ENCODE results near the gene SELENOW. TPM values are rescaled to one million over a fixed set of nuclear protein-coding genes. Genes with fewer than 3 reads are reported as not detected.

The SELENOW gene
- total RNA-seq, 4 donors from 2014 or later: 1,363 to 1,667 (median 1,434) TPM

DNA sequence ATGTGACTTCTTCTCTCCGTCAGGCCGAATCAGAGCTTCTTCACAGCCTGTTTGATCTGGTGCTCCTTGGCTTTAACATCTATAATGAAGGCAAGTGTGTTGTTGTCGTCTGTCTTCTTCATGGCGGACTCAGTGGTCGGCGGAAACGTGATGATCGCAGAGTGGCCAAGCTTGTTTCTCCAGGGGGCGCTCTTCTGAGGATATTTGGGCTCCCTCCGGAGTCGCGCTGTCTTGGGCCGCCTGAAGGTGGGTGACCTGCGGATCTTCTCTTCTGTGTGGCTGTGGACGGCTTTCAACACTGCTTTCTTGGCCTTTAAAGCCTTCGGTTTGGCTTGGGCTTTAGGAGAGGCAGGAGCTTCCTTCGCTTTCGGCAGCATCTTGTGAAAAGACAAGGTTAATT, 16.0 kb downstream of the SELENOW start:
- no peaks in the 10 kb centered on the region for H3K36me3 ChIP-seq
- H3K27ac ChIP-seq (replicated peaks in 1 of 4): no peak overlapping the region
- 86% methylated on average over 18 of the region's 18 CpGs for WGBS
- H3K27me3 ChIP-seq: no peaks in the 10 kb centered on the region
- H3K4me1 ChIP-seq: peaks cover 0 to 9% (median 8%) of the 10 kb centered on the region in 4 donors
- H3K4me3 ChIP-seq: no peak overlapping the region
- H3K9me3 ChIP-seq: no peaks in the 10 kb centered on the region
- TF ChIP-seq POLR2AphosphoS5 (IDR thresholded peaks at IDR 0.05) (no peak), EP300 (IDR thresholded peaks at IDR 0.05) (no peak), POLR2A (IDR thresholded peaks at IDR 0.05; ENCODE audit: low read depth) (no peak)
- TF ChIP-seq, protein P1, sequence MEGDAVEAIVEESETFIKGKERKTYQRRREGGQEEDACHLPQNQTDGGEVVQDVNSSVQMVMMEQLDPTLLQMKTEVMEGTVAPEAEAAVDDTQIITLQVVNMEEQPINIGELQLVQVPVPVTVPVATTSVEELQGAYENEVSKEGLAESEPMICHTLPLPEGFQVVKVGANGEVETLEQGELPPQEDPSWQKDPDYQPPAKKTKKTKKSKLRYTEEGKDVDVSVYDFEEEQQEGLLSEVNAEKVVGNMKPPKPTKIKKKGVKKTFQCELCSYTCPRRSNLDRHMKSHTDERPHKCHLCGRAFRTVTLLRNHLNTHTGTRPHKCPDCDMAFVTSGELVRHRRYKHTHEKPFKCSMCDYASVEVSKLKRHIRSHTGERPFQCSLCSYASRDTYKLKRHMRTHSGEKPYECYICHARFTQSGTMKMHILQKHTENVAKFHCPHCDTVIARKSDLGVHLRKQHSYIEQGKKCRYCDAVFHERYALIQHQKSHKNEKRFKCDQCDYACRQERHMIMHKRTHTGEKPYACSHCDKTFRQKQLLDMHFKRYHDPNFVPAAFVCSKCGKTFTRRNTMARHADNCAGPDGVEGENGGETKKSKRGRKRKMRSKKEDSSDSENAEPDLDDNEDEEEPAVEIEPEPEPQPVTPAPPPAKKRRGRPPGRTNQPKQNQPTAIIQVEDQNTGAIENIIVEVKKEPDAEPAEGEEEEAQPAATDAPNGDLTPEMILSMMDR (IDR thresholded peaks at IDR 0.05): no peak
- intact Hi-C loops (cut with DNase I): no loop called here
- no peak for DNase-seq (ENCODE audit: extremely low spot score)

DNA sequence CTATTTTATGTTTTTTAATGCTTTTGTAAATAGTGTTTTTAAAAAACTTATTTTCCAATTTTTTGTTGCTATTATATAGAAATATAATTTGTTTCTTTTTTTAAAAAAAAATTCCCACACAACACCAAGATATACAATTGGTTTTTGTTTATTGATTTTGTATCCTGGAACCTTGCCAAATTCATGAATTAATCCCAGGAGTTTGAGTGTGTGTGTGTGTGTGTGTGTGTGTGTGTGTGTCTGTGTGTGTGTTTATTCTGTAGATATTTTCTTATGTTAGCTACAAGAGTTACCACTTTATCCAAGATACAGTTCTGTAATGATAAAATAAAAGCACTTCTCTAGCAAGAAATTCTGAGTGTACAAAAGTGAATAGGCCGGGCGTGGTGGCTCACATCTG, 18.3 kb downstream of the SELENOW start:
- intact Hi-C loops (cut with DNase I): no loop called here
- Histone ChIP-seq H3K36me3 (no peaks in the 10 kb centered on the region), H3K9me3 (peaks cover 0 to 5% (median 0%) of the 10 kb centered on the region in 4 donors), H3K4me3 (no peak overlapping the region), H3K4me1 (no peaks in the 10 kb centered on the region), H3K27ac (replicated peaks in 1 of 4) (no peak overlapping the region), H3K27me3 (no peaks in the 10 kb centered on the region)
- no peak for DNase-seq (ENCODE audit: extremely low spot score)
- TF ChIP-seq EP300 (IDR thresholded peaks at IDR 0.05) (no peak), POLR2AphosphoS5 (IDR thresholded peaks at IDR 0.05) (no peak), POLR2A (IDR thresholded peaks at IDR 0.05; ENCODE audit: low read depth) (no peak)
- TF ChIP-seq, protein P1 (IDR thresholded peaks at IDR 0.05): no peak
- WGBS: 89% methylated on average over 2 of the region's 2 CpGs

DNA sequence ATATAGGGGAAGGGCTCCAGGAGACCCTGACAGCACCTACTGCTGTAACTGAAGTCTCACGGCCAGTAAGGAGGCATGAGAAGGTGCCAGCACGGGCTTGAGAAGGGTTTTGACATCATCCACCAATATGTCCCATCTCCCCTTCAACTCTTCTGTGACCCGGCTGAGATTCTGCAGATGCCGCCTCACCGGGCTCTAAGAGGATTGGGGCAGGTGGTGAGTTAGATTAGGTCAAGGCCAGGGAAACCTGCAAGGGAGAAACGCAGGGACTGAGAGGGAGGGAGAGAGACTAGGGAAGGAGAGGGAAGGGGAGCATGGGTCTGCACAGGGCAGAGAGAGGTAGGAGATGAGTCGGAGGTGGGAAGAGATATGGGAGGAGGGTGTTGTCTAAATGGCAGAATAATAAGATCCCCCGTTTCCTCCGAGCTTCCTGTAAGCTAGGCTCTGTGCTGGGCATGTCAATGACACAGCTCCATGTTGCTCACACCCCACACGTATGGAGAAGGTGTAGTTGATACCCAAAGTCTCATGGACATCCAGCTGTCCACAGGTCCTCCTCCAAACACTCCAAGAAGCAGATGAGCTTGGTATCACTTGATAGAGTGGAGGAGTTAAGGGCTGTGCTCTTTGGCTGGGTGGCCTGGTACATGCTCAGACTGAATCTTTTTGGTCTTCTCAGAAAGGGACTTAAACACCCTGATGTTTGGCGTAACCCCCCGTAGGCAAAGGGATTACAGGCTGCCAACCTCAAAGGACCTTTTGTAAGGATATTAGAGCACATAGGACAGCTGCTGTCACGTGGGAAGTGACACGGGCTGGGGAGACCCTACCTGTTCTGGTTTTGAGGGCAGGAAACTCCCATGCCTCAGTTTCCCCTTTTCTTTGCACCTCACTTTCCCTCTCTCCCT, 19.7 kb downstream of the SELENOW start:
- WGBS: 67% methylated on average over 14 of the region's 14 CpGs
- DNase-seq (ENCODE audit: extremely low spot score): no peak
- Histone ChIP-seq H3K27ac (replicated peaks in 1 of 4) (no peak overlapping the region), H3K9me3 (peaks cover 0 to 5% (median 0%) of the 10 kb centered on the region in 4 donors), H3K27me3 (no peaks in the 10 kb centered on the region), H3K36me3 (no peaks in the 10 kb centered on the region), H3K4me3 (no peak overlapping the region), H3K4me1 (no peaks in the 10 kb centered on the region)
- TF ChIP-seq POLR2A (IDR thresholded peaks at IDR 0.05; ENCODE audit: low read depth) (no peak), EP300 (IDR thresholded peaks at IDR 0.05) (no peak), POLR2AphosphoS5 (IDR thresholded peaks at IDR 0.05) (no peak)
- TF ChIP-seq, protein P1 (IDR thresholded peaks at IDR 0.05): no peak
- intact Hi-C loops (cut with DNase I): no loop called here

DNA sequence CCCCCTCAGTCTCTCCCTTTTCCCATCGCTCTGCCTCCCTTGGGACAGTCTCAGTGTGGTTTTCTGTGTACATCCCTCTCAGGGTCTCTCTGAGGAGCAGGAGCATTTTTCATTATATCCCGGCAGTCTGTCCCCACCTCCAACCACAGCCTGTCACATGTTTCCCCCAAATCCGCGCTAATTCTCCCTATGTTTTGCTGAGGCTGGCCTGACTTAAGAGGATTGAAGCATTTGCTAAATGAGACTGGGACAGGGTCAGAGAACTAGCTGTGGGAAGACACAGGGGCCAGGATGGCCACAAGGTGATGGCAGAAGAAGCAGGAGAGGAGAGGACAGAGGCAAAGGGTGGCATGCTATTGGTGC, 20.4 kb downstream of the SELENOW start:
- Histone ChIP-seq H3K27ac (replicated peaks in 1 of 4) (no peak overlapping the region), H3K4me1 (no peaks in the 10 kb centered on the region), H3K9me3 (peaks cover 0 to 5% (median 0%) of the 10 kb centered on the region in 4 donors), H3K36me3 (no peaks in the 10 kb centered on the region), H3K4me3 (no peak overlapping the region), H3K27me3 (no peaks in the 10 kb centered on the region)
- intact Hi-C loops (cut with DNase I): no loop called here
- no peak for DNase-seq (ENCODE audit: extremely low spot score)
- TF ChIP-seq EP300 (IDR thresholded peaks at IDR 0.05) (no peak), POLR2A (IDR thresholded peaks at IDR 0.05; ENCODE audit: low read depth) (no peak), POLR2AphosphoS5 (IDR thresholded peaks at IDR 0.05) (no peak)
- TF ChIP-seq, protein P1 (IDR thresholded peaks at IDR 0.05): no peak
- WGBS: 81% methylated on average over 4 of the region's 4 CpGs

Measured in esophagus muscularis mucosa (tissue), 4 donors.